ENCODE data around the gene OSM.

The OSM gene

GRCh38 chr22:30244641-30245040 lies 22.0 kb downstream of the OSM start:
- TF ChIP-seq CTCF (IDR thresholded peaks at IDR 0.05; ENCODE audit: insufficient read depth, low read depth, low read length, missing control alignments): no peak

GRCh38 chr22:30244066-30244465 lies 22.6 kb downstream of the OSM start:
- TF ChIP-seq CTCF (IDR thresholded peaks at IDR 0.05; ENCODE audit: insufficient read depth, low read depth, low read length, missing control alignments): no peak
- H3K4me3 ChIP-seq (ENCODE audit: low read length): no peak overlapping the region
- no peak for DNase-seq (ENCODE audit: low read depth)

More at GRCh38 chr22:30244641-30245040, 22.0 kb downstream of the OSM start:
- DNase-seq (ENCODE audit: low read depth): no peak
- H3K4me3 ChIP-seq (ENCODE audit: low read length): no peak overlapping the region

GRCh38 chr22:30243661-30244060 lies 23.0 kb downstream of the OSM start:
- TF ChIP-seq CTCF (IDR thresholded peaks at IDR 0.05; ENCODE audit: insufficient read depth, low read depth, low read length, missing control alignments): no peak
- DNase-seq (ENCODE audit: low read depth): no peak
- H3K4me3 ChIP-seq (ENCODE audit: low read length): no peak overlapping the region

- DNase-seq (ENCODE audit: low read depth): no peak
- H3K4me3 ChIP-seq (ENCODE audit: low read length): no peak overlapping the region
- no peak for TF ChIP-seq CTCF (IDR thresholded peaks at IDR 0.05; ENCODE audit: insufficient read depth, low read depth, low read length, missing control alignments)
These were observed 24.9 kb downstream of the OSM start for GRCh38 chr22:30241576-30242371.

GRCh38 chr22:30240541-30241417 lies 25.9 kb downstream of the OSM start:
- DNase-seq (ENCODE audit: low read depth): no peak
- H3K4me3 ChIP-seq (ENCODE audit: low read length): no peak overlapping the region
- no peak for TF ChIP-seq CTCF (IDR thresholded peaks at IDR 0.05; ENCODE audit: insufficient read depth, low read depth, low read length, missing control alignments)

GRCh38 chr22:30239488-30240405 lies 26.9 kb downstream of the OSM start:
- no peak overlapping the region for H3K4me3 ChIP-seq (ENCODE audit: low read length)
- TF ChIP-seq CTCF (IDR thresholded peaks at IDR 0.05; ENCODE audit: insufficient read depth, low read depth, low read length, missing control alignments): no peak
- DNase-seq (ENCODE audit: low read depth): no peak

Data from epithelial cell of esophagus (primary cell).